GM23338 (cell line): Measurements from ENCODE around the gene PLA2G2E. TPM values are rescaled to one million over a fixed set of nuclear protein-coding genes. Genes with fewer than 3 reads are reported as not detected.

Experiments used
- ATAC-seq: fragments of 200-7000 bp; cut with Tn5 transposase; 3 replicates; pipeline ENCODE4 v1.9.1; 2020
- DNase-seq: peaks from one replicate; pipeline ENCODE4 v3.0.0-alpha.2; 2015; ENCODE audit warnings: low spot score
- H2AFZ ChIP-seq: fragments of 200-600 bp; sonication (generic); 2 replicates; pipeline ENCODE4 v1.8.0; 2016; ENCODE audit warnings: antibody characterized with exemption, mild to moderate bottlenecking, moderate library complexity
- H3F3A ChIP-seq: fragments of 200-600 bp; sonication (generic); replicated peaks from 2 replicates; pipeline ENCODE4 v1.8.0; 2017; ENCODE audit warnings: antibody characterized with exemption, mixed run types, low read depth
- H3K27ac ChIP-seq: fragments of 200-600 bp; sonication (generic); 2 replicates; pipeline ENCODE4 v1.6.1; 2016; ENCODE audit warnings: low read depth
- H3K27me3 ChIP-seq: fragments of 200-600 bp; sonication (generic); 2 replicates; pipeline ENCODE4 v1.8.0; 2016; ENCODE audit warnings: mild to moderate bottlenecking, mixed run types, moderate library complexity; ENCODE audit not compliant: insufficient read depth
- H3K36me3 ChIP-seq: fragments of 200-600 bp; sonication (generic); 2 replicates; pipeline ENCODE4 v1.8.0; 2016; ENCODE audit warnings: mild to moderate bottlenecking; ENCODE audit not compliant: insufficient read depth
- H3K4me1 ChIP-seq: fragments of 200-600 bp; sonication (generic); 2 replicates; pipeline ENCODE4 v1.8.0; 2016; ENCODE audit warnings: mild to moderate bottlenecking, moderate library complexity; ENCODE audit not compliant: insufficient read depth
- H3K4me2 ChIP-seq: fragments of 200-600 bp; sonication (generic); 2 replicates; pipeline ENCODE4 v1.7.1; 2017; ENCODE audit warnings: mixed run types
- H3K4me3 ChIP-seq: fragments of 200-600 bp; sonication (generic); 2 replicates; pipeline ENCODE4 v1.6.1; 2016; ENCODE audit warnings: mixed run types
- H3K79me2 ChIP-seq: fragments of 200-600 bp; sonication (generic); replicated peaks from 2 replicates; pipeline ENCODE4 v1.8.0; 2017; ENCODE audit warnings: mild to moderate bottlenecking; ENCODE audit not compliant: insufficient read depth
- H3K9me2 ChIP-seq: fragments of 200-600 bp; sonication (generic); 2 replicates; pipeline ENCODE4 v1.8.0; 2017; ENCODE audit not compliant: insufficient read depth
- H4K20me1 ChIP-seq: fragments of 200-600 bp; sonication (generic); replicated peaks from 2 replicates; pipeline ENCODE4 v1.8.0; 2017; ENCODE audit warnings: mild to moderate bottlenecking; ENCODE audit not compliant: insufficient read depth
- H3K27ac Mint-ChIP-seq: 2 replicates; pipeline ENCODE4 v1.8.0; 2020; ENCODE audit warnings: inconsistent platforms, mild to moderate bottlenecking, moderate library complexity, mixed read lengths
- H3K27me3 Mint-ChIP-seq: 3 replicates; pipeline ENCODE4 v1.8.0; 2022; ENCODE audit warnings: low read depth, mild to moderate bottlenecking, moderate library complexity, mixed read lengths, inconsistent platforms; ENCODE audit not compliant: insufficient read depth, poor library complexity
- H3K36me3 Mint-ChIP-seq: 3 replicates; pipeline ENCODE4 v1.8.0; 2021; ENCODE audit warnings: low read depth, mild to moderate bottlenecking, inconsistent platforms, moderate library complexity, mixed read lengths
- H3K4me1 Mint-ChIP-seq: 3 replicates; pipeline ENCODE4 v1.8.0; 2020; ENCODE audit warnings: mild to moderate bottlenecking, inconsistent platforms, mixed read lengths
- H3K4me3 Mint-ChIP-seq: 3 replicates; pipeline ENCODE4 v1.8.0; 2021; ENCODE audit warnings: moderate library complexity, mild to moderate bottlenecking, inconsistent platforms, mixed read lengths
- H3K9me3 Mint-ChIP-seq: 3 replicates; pipeline ENCODE4 v1.8.0; 2020; ENCODE audit warnings: moderate library complexity, mild to moderate bottlenecking, inconsistent platforms, mixed read lengths
- CREB1 ChIP-seq: fragments of 250-450 bp; sonication (Bioruptor Pico); IDR thresholded peaks from 2 replicates; pipeline ENCODE4 v1.5.0; 2020; ENCODE audit warnings: low read depth, mild to moderate bottlenecking, moderate library complexity
- CTCF ChIP-seq, 2 experiments: fragments of 200-600 bp in 1 of 2; sonication (generic) in 1 of 2; conservative IDR thresholded peaks; 2 replicates each; pipeline versions ENCODE4 v1.5.1 to v1.6.1; 2016 to 2017; ENCODE audit warnings: antibody characterized with exemption in 2 of 2, low read depth in 2 of 2, mild to moderate bottlenecking in 2 of 2, moderate library complexity in 1 of 2
- EZH2 ChIP-seq: fragments of 200-600 bp; sonication (generic); IDR thresholded peaks from one replicate; pipeline ENCODE4 v1.8.0; 2017; ENCODE audit warnings: antibody characterized with exemption, mild to moderate bottlenecking, low read depth; ENCODE audit not compliant: unreplicated experiment
- EZH2phosphoT487 ChIP-seq: fragments of 200-600 bp; sonication (generic); IDR thresholded peaks from one replicate; pipeline ENCODE4 v1.8.1; 2018; ENCODE audit warnings: antibody characterized with exemption; ENCODE audit not compliant: unreplicated experiment
- JUNB ChIP-seq: IDR thresholded peaks from one replicate; pipeline ENCODE4 v1.6.1; 2016; ENCODE audit warnings: antibody characterized with exemption; ENCODE audit not compliant: unreplicated experiment
- NANOG ChIP-seq: IDR thresholded peaks from 2 replicates; pipeline ENCODE4 v1.6.1; 2016; ENCODE audit warnings: antibody characterized with exemption, borderline replicate concordance
- POLR2AphosphoS5 ChIP-seq: IDR thresholded peaks from 2 replicates; pipeline ENCODE4 v1.6.1; 2016; ENCODE audit warnings: antibody characterized with exemption, low read depth
- REST ChIP-seq: IDR thresholded peaks from one replicate; pipeline ENCODE4 v1.6.1; 2018; ENCODE audit warnings: antibody characterized with exemption; ENCODE audit not compliant: unreplicated experiment
- STAT1 ChIP-seq: IDR thresholded peaks from one replicate; pipeline ENCODE4 v1.6.1; 2016; ENCODE audit warnings: antibody characterized with exemption; ENCODE audit not compliant: unreplicated experiment
- ZNF114 ChIP-seq: fragments of 250-450 bp; sonication (Bioruptor Pico); IDR thresholded peaks from 2 replicates; pipeline ENCODE4 v1.5.0; 2020; ENCODE audit warnings: mild to moderate bottlenecking, moderate library complexity
- ZNF331 ChIP-seq: fragments of 250-450 bp; sonication (Bioruptor Pico); IDR thresholded peaks from 2 replicates; pipeline ENCODE4 v1.5.0; 2020; ENCODE audit warnings: low read depth, mild to moderate bottlenecking, moderate library complexity
- ZNF462 ChIP-seq: fragments of 250-450 bp; sonication (Bioruptor Pico); IDR thresholded peaks from 2 replicates; pipeline ENCODE4 v1.5.0; 2020; ENCODE audit warnings: mild to moderate bottlenecking, moderate library complexity
- polyA plus RNA-seq: library from polyadenylated mRNA; unstranded; fragments of >200 nt; fragmentation: Nextera tagmentation; extraction: Ambion mirVana; gene quantifications from 2 replicates; pipeline ENCODE4 v1.2.1, GENCODE V29; 2016
- total RNA-seq: library from RNA; depleted of rRNA; stranded (reverse); fragments of >200 nt; shearing (Covaris generic); gene quantifications from 2 replicates; pipeline ENCODE4 v1.2.3, GENCODE V29; 2014
- TF ChIP-seq, protein P1 (sequence below): IDR thresholded peaks from 2 replicates; pipeline ENCODE4 v1.6.1; 2016; ENCODE audit warnings: antibody characterized with exemption

The PLA2G2E gene
- total and polyA plus RNA-seq, 2 experiments from 2014 or later: not detected

DNA sequence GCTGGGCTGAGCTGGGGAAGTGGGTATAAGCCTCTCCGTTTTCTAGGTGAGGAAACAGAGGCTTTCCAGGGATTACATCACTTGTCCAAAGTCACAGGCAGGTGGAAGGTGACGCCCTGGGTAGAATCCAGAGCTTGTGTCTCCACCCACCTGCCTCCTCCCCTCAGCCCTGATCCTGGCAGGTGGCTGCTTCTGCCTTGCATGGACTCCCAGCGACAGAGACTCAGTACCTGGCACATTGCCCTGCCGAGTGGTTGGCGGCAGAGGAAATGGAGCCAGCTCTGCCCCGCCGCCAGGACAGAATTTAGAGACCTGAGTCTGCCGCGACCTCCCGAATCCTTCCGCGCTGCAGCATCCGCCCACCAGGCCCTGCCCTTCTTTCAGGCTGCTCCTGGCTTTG, 2.1 kb downstream of the PLA2G2E start:
- ATAC-seq (no peak; the same call in 2 of the 3 replicates), DNase-seq (no peak)
- Mint-ChIP-seq H3K27me3 (peaks cover 6% of the 10 kb centered on the region), H3K27ac (no peak overlapping the region), H3K4me1 (peaks cover 5% of the 10 kb centered on the region; the same call in 1 of the 3 replicates), H3K4me3 (no peak overlapping the region), H3K9me3 (no peaks in the 10 kb centered on the region; the same call in 2 of the 3 replicates), H3K36me3 (no peaks in the 10 kb centered on the region)
- Histone ChIP-seq H3K9me2 (0 out of 2 replicates have a peak, but pooled peaks cover 4% of the 10 kb centered on the region), H3K36me3 (no peaks in the 10 kb centered on the region), H3K4me2 (no peak overlapping the region), H3F3A (no peaks in the 10 kb centered on the region), H2AFZ (no peak overlapping the region), H4K20me1 (no peaks in the 10 kb centered on the region), H3K4me1 (no peaks in the 10 kb centered on the region), H3K79me2 (no peaks in the 10 kb centered on the region), H3K4me3 (no peak overlapping the region), H3K27ac (no peak overlapping the region), H3K27me3 (no peaks in the 10 kb centered on the region)
- TF ChIP-seq CTCF (conservative IDR thresholded peaks at IDR 0.05; ENCODE audit: low read depth in 2 of 2) (no peak), ZNF331 (CRISPR knock-in tag) (no peak), STAT1 (no peak), CREB1 (CRISPR knock-in tag) (no peak), ZNF114 (no peak), EZH2phosphoT487 (no peak), NANOG (no peak), ZNF462 (CRISPR knock-in tag) (no peak), REST (no peak), EZH2 (no peak), POLR2AphosphoS5 (no peak), JUNB (no peak)
- TF ChIP-seq, protein P1, sequence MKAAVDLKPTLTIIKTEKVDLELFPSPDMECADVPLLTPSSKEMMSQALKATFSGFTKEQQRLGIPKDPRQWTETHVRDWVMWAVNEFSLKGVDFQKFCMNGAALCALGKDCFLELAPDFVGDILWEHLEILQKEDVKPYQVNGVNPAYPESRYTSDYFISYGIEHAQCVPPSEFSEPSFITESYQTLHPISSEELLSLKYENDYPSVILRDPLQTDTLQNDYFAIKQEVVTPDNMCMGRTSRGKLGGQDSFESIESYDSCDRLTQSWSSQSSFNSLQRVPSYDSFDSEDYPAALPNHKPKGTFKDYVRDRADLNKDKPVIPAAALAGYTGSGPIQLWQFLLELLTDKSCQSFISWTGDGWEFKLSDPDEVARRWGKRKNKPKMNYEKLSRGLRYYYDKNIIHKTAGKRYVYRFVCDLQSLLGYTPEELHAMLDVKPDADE: no peak
